WTC11 (cell line): Measurements from ENCODE around the gene CARD9. TPM values are rescaled to one million over a fixed set of nuclear protein-coding genes. Genes with fewer than 3 reads are reported as not detected.

Source experiments
- ATAC-seq: fragments of 200-7000 bp; cut with Tn5 transposase; 2 replicates; pipeline ENCODE4 v1.10.0; 2021; ENCODE audit warnings: mild to moderate bottlenecking, moderate library complexity
- CTCF ChIA-PET: fragments of 300-600 bp; sonication (Branson Sonifier 250); formaldehyde crosslinking; loops from one replicate; lab custom pipeline; 2021; ENCODE audit warnings: antibody characterized with exemption; lab: Charles Lee
- POLR2A ChIA-PET: fragments of 350-600 bp; sonication (Branson Sonifier 250); formaldehyde crosslinking; loops from one replicate; lab custom pipeline; 2021; ENCODE audit warnings: antibody characterized with exemption; lab: Charles Lee
- DNase-seq: peaks from one replicate; pipeline ENCODE4 v3.0.0; 2021; ENCODE audit warnings: low spot score
- H3K27ac Mint-ChIP-seq: 2 replicates; pipeline ENCODE4 v1.8.0; 2021; ENCODE audit warnings: mixed read lengths
- H3K27me3 Mint-ChIP-seq: 2 replicates; pipeline ENCODE4 v1.8.0; 2021; ENCODE audit warnings: low read depth, mild to moderate bottlenecking, moderate library complexity, mixed read lengths
- H3K36me3 Mint-ChIP-seq: 2 replicates; pipeline ENCODE4 v1.8.0; 2021; ENCODE audit warnings: mixed read lengths
- H3K4me1 Mint-ChIP-seq: 2 replicates; pipeline ENCODE4 v1.8.0; 2022; ENCODE audit warnings: mixed read lengths
- H3K4me3 Mint-ChIP-seq: 2 replicates; pipeline ENCODE4 v1.8.0; 2021; ENCODE audit warnings: mild to moderate bottlenecking, moderate library complexity, mixed read lengths
- H3K9me3 Mint-ChIP-seq: 2 replicates; pipeline ENCODE4 v1.8.0; 2021; ENCODE audit warnings: mixed read lengths
- ARID4B ChIP-seq: sonication (generic); formaldehyde crosslinking; IDR thresholded peaks from 2 replicates; pipeline ENCODE4 v1.8.0; 2023; ENCODE audit warnings: missing genetic modification reagents, mild to moderate bottlenecking, borderline replicate concordance
- ATF1 ChIP-seq: sonication (generic); formaldehyde crosslinking; IDR thresholded peaks from 2 replicates; pipeline ENCODE4 v1.8.1; 2023; ENCODE audit warnings: mild to moderate bottlenecking, moderate library complexity, missing genetic modification reagents
- CREB1 ChIP-seq: sonication (generic); formaldehyde crosslinking; IDR thresholded peaks from 2 replicates; pipeline ENCODE4 v1.8.0; 2023; ENCODE audit warnings: mild to moderate bottlenecking, missing genetic modification reagents
- CREM ChIP-seq: sonication (generic); formaldehyde crosslinking; IDR thresholded peaks from 2 replicates; pipeline ENCODE4 v1.8.1; 2022; ENCODE audit warnings: mild to moderate bottlenecking, missing genetic modification reagents, moderate library complexity
- E2F1 ChIP-seq: sonication (generic); formaldehyde crosslinking; IDR thresholded peaks from 2 replicates; pipeline ENCODE4 v1.8.0; 2022; ENCODE audit warnings: mild to moderate bottlenecking, missing genetic modification reagents
- E2F4 ChIP-seq: sonication (generic); formaldehyde crosslinking; IDR thresholded peaks from 2 replicates; pipeline ENCODE4 v1.8.1; 2022; ENCODE audit warnings: low read depth, mild to moderate bottlenecking, moderate library complexity, missing genetic modification reagents, borderline replicate concordance
- ETV6 ChIP-seq: sonication (generic); formaldehyde crosslinking; IDR thresholded peaks from 2 replicates; pipeline ENCODE4 v1.8.1; 2022; ENCODE audit warnings: mild to moderate bottlenecking, missing genetic modification reagents
- GABPB1 ChIP-seq: sonication (generic); formaldehyde crosslinking; IDR thresholded peaks from 2 replicates; pipeline ENCODE4 v1.8.1; 2023; ENCODE audit warnings: mild to moderate bottlenecking, missing genetic modification reagents
- IRF1 ChIP-seq: sonication (generic); formaldehyde crosslinking; IDR thresholded peaks from 2 replicates; pipeline ENCODE4 v1.8.0; 2023; ENCODE audit warnings: missing genetic modification reagents
- JUN ChIP-seq: sonication (generic); formaldehyde crosslinking; IDR thresholded peaks from 2 replicates; pipeline ENCODE4 v1.8.0; 2023; ENCODE audit warnings: mild to moderate bottlenecking, missing genetic modification reagents
- KAT7 ChIP-seq: sonication (generic); formaldehyde crosslinking; IDR thresholded peaks from 2 replicates; pipeline ENCODE4 v1.8.1; 2023; ENCODE audit warnings: missing genetic modification reagents, mild to moderate bottlenecking, borderline replicate concordance
- MYBL2 ChIP-seq: sonication (generic); formaldehyde crosslinking; IDR thresholded peaks from 2 replicates; pipeline ENCODE4 v1.8.1; 2023; ENCODE audit warnings: mild to moderate bottlenecking, moderate library complexity, missing genetic modification reagents
- NR1H2 ChIP-seq: sonication (generic); formaldehyde crosslinking; IDR thresholded peaks from 2 replicates; pipeline ENCODE4 v1.9.0; 2021; ENCODE audit warnings: mild to moderate bottlenecking, moderate library complexity, missing genetic modification reagents
- TEAD1 ChIP-seq: sonication (generic); formaldehyde crosslinking; IDR thresholded peaks from 2 replicates; pipeline ENCODE4 v1.8.0; 2022; ENCODE audit warnings: mild to moderate bottlenecking, missing genetic modification reagents
- TEAD4 ChIP-seq: sonication (generic); formaldehyde crosslinking; IDR thresholded peaks from 2 replicates; pipeline ENCODE4 v1.8.0; 2022; ENCODE audit warnings: mild to moderate bottlenecking, missing genetic modification reagents
- ZNF121 ChIP-seq: sonication (generic); formaldehyde crosslinking; IDR thresholded peaks from 2 replicates; pipeline ENCODE4 v1.8.0; 2023; ENCODE audit warnings: missing genetic modification reagents
- ZNF317 ChIP-seq: sonication (generic); formaldehyde crosslinking; IDR thresholded peaks from 2 replicates; pipeline ENCODE4 v1.8.1; 2023; ENCODE audit warnings: low read depth, mild to moderate bottlenecking, moderate library complexity, missing genetic modification reagents, borderline replicate concordance
- ZNF416 ChIP-seq: fragments of 250-450 bp; sonication (Bioruptor Pico); IDR thresholded peaks from 2 replicates; pipeline ENCODE4 v1.9.0; 2021; ENCODE audit warnings: mild to moderate bottlenecking, inconsistent platforms
- ZNF423 ChIP-seq: fragments of 250-450 bp; sonication (Bioruptor Pico); IDR thresholded peaks from 2 replicates; pipeline ENCODE4 v2.1.2; 2022; ENCODE audit warnings: mild to moderate bottlenecking, moderate library complexity
- ZNF532 ChIP-seq: fragments of 250-450 bp; sonication (Bioruptor Pico); IDR thresholded peaks from 2 replicates; pipeline ENCODE4 v1.9.0; 2021; ENCODE audit warnings: mild to moderate bottlenecking, borderline replicate concordance
- total RNA-seq: library from RNA; stranded (reverse); gene quantifications from 3 replicates; pipeline ENCODE4 v1.2.3, GENCODE V29; 2021

CARD9 gene
- total RNA-seq, 1 experiment from 2014 or later, result 0.96 TPM

- Mint-ChIP-seq H3K27ac (no peak overlapping the region), H3K36me3 (no peaks in the 10 kb centered on the region), H3K4me3 (no peak overlapping the region), H3K9me3 (no peaks in the 10 kb centered on the region), H3K27me3 (no peaks in the 10 kb centered on the region), H3K4me1 (no peaks in the 10 kb centered on the region)
- ChIA-PET CTCF (no interaction called here), POLR2A (no interaction called here)
- ATAC-seq (no peak), DNase-seq (no peak)
- no peak for TF ChIP-seq IRF1 (CRISPR knock-in tag)
- no peak for TF ChIP-seq JUN (CRISPR knock-in tag)
- no peak for TF ChIP-seq MYBL2 (CRISPR knock-in tag)
- TF ChIP-seq CREB1 (CRISPR knock-in tag), result no peak
- no peak for TF ChIP-seq E2F1 (CRISPR knock-in tag)
- TF ChIP-seq ETV6, result no peak
- TF ChIP-seq ZNF532, result no peak
- TF ChIP-seq ZNF416 (CRISPR knock-in tag), result no peak
Measured at GRCh38 chr9:136349546-136349945, 23.9 kb downstream of the CARD9 start.

GRCh38 chr9:136348691-136349090, 24.8 kb downstream of the CARD9 start:
- no peaks in the 10 kb centered on the region for H3K4me1 Mint-ChIP-seq
- H3K27me3 Mint-ChIP-seq, result no peaks in the 10 kb centered on the region
- H3K9me3 Mint-ChIP-seq, result no peaks in the 10 kb centered on the region
- H3K36me3 Mint-ChIP-seq, result no peaks in the 10 kb centered on the region
- no peak overlapping the region for H3K4me3 Mint-ChIP-seq
- ChIA-PET POLR2A (no interaction called here), CTCF (interaction anchor here (0.6 to 1.1 kb wide), 2 partner anchors 14 to 1065 kb away, joined by 3 to 5 read pairs; no protein-coding TSS in a partner anchor)
- TF ChIP-seq E2F4, result no peak
- TF ChIP-seq TEAD1 (CRISPR knock-in tag), result no peak
- no peak for TF ChIP-seq ARID4B (CRISPR knock-in tag)
- no peak for TF ChIP-seq TEAD4
- no peak for TF ChIP-seq NR1H2
- no peak for TF ChIP-seq CREB1 (CRISPR knock-in tag)
- TF ChIP-seq KAT7 (CRISPR knock-in tag), result no peak
- no peak for TF ChIP-seq ZNF423
- no peak for TF ChIP-seq GABPB1
- no peak for TF ChIP-seq ZNF121
- no peak for TF ChIP-seq ATF1 (CRISPR knock-in tag)
- no peak for TF ChIP-seq ZNF317 (CRISPR knock-in tag)
- no peak for TF ChIP-seq ZNF532
- TF ChIP-seq CREM, result no peak
- DNase-seq (no peak), ATAC-seq (no peak)
- no peak overlapping the region for H3K27ac Mint-ChIP-seq
